H1 (cell line): ENCODE data around the gene DIAPH2.

Experiments used
- CEBPB ChIP-seq: IDR thresholded peaks from 2 replicates; pipeline ENCODE4 v1.6.1; 2012; ENCODE audit warnings: low read depth, low read length
- CHD2 ChIP-seq: IDR thresholded peaks from 2 replicates; pipeline ENCODE4 v1.6.1; 2012; ENCODE audit warnings: low read length, improper control_type of control experiment
- CTCF ChIP-seq, 3 experiments: IDR thresholded peaks; 1 replicate in 2 of 3; 2 replicates in 1 of 3; pipeline versions ENCODE4 v1.5.1 to v1.6.1; 2011; ENCODE audit warnings: low read length in 3 of 3, mild to moderate bottlenecking in 3 of 3, inconsistent platforms in 2 of 3, low read depth in 1 of 3, moderate library complexity in 1 of 3; ENCODE audit not compliant: insufficient read depth in 1 of 3; ENCODE audit errors: control extremely low read depth in 1 of 3
- EP300 ChIP-seq, 2 experiments: IDR thresholded peaks; 1 replicate in 1 of 2; 2 replicates in 1 of 2; pipeline ENCODE4 v1.6.1; 2011 to 2012; ENCODE audit warnings: low read depth in 2 of 2, low read length in 2 of 2, mild to moderate bottlenecking in 2 of 2, borderline replicate concordance in 1 of 2, inconsistent platforms in 1 of 2, moderate library complexity in 1 of 2
- MAFK ChIP-seq: IDR thresholded peaks from 2 replicates; pipeline ENCODE4 v1.6.1; 2012; ENCODE audit warnings: low read depth, mild to moderate bottlenecking, improper control_type of control experiment, low read length
- NRF1 ChIP-seq: IDR thresholded peaks from 2 replicates; pipeline ENCODE4 v1.6.1; 2011; ENCODE audit warnings: mild to moderate bottlenecking, low read depth, low read length, improper control_type of control experiment
- POLR2A ChIP-seq, 2 experiments: IDR thresholded peaks; 1 replicate in 1 of 2; 2 replicates in 1 of 2; pipeline ENCODE4 v1.6.1; 2011; ENCODE audit warnings: low read depth in 2 of 2, low read length in 2 of 2, mild to moderate bottlenecking in 2 of 2; ENCODE audit errors: control extremely low read depth in 1 of 2
- POLR2AphosphoS5 ChIP-seq: IDR thresholded peaks from 2 replicates; pipeline ENCODE4 v1.6.1; 2011; ENCODE audit warnings: low read depth, low read length
- SUZ12 ChIP-seq: fragments of 200-600 bp; sonication (generic); IDR thresholded peaks from 2 replicates; pipeline ENCODE4 v1.6.1; 2012; ENCODE audit warnings: mild to moderate bottlenecking, inconsistent platforms, low read length, moderate library complexity, mixed read lengths
- TBP ChIP-seq: IDR thresholded peaks from 2 replicates; pipeline ENCODE4 v1.6.1; 2011; ENCODE audit warnings: low read depth, low read length, improper control_type of control experiment
- YY1 ChIP-seq: IDR thresholded peaks from 2 replicates; pipeline ENCODE4 v1.6.1; 2011; ENCODE audit warnings: low read depth, mild to moderate bottlenecking, low read length

- TF ChIP-seq EP300 (IDR thresholded peaks at IDR 0.05; ENCODE audit: borderline replicate concordance in 1 of 2, low read depth in 2 of 2, low read length in 2 of 2) (no peak), MAFK (no peak), CTCF (IDR thresholded peaks at IDR 0.05; ENCODE audit: control extremely low read depth in 1 of 3, insufficient read depth in 1 of 3, low read depth in 1 of 3, low read length in 3 of 3) (peak; percentile 2 to 17 (median 14); a peak in 3 of 4 replicates), CHD2 (no peak), POLR2A (IDR thresholded peaks at IDR 0.05; ENCODE audit: control extremely low read depth in 1 of 2, low read depth in 2 of 2, low read length in 2 of 2) (no peak), CEBPB (no peak), SUZ12 (no peak), TBP (no peak), YY1 (no peak), POLR2AphosphoS5 (no peak), NRF1 (no peak)
Measured at GRCh38 chrX:96684339-96685209, at the start of gene DIAPH2.
